GM18873 (cell line): ENCODE data around the gene NEMF.
"Not testable (repeated sequence)": the region's sequence is repeated elsewhere in the genome, so short reads cannot be mapped to it uniquely, and the experiment has no call there.

Experiments used
- ATAC-seq: cut with Tn5 transposase; IDR thresholded peaks from one replicate; pipeline ENCODE4 v1.9.1; 2021; ENCODE audit warnings: mild to moderate bottlenecking, moderate library complexity, moderate number of reproducible peaks; ENCODE audit not compliant: unreplicated experiment, low FRiP score

The NEMF gene

DNA sequence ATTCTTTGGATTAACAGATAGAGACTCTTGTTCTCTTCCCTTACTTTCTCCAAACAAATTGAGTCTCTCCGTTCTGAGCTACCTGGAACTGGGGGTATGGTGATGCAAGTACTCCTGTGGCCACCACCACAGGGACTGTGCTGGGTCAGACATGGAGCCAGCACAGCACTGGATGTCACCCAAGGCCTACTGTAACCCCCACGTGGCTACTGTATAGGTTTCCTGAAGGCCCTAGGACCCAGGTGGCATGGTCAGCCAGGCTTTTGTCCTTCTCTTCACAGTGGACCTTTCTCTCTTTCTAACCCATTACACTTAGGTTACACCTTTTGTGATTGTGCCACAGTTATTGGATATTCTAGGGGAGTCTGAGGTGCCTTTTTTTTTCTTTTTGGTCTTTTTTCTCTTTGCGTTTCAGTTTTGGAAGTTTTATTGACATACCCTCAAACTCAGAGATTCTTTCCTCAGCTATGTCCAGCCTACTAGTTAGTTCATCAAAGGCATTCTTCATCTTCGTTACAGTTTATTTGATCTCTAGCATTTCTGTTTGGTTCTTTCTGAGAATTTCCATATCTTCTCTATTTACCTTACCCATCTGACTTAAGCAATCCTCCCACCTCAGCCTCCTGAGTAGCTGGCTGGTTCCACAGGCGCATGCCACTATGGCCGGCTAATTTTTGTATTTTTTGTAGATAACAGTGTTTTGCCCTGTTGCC lies 90.6 kb downstream of the NEMF start:
- no peak for ATAC-seq

DNA sequence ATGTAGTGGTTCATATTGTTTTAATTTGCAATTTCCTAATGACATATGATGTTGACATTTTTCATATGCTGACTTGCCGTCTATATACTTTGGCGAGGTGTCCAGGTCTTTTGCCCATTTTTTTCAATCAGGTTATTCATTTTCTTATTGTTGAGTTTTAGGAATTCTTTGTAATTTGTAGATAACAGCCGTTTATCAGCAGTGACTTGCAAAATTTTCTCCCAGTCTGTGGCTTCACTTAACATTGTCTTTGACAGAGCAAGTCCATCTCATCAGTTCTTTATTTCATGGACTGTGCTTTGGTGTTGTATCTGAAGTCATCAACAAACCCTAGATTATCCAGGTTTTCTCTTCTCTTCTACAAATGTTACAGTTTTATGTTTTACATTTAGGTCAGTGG lies 97.2 kb downstream of the NEMF start:
- no peak for ATAC-seq

DNA sequence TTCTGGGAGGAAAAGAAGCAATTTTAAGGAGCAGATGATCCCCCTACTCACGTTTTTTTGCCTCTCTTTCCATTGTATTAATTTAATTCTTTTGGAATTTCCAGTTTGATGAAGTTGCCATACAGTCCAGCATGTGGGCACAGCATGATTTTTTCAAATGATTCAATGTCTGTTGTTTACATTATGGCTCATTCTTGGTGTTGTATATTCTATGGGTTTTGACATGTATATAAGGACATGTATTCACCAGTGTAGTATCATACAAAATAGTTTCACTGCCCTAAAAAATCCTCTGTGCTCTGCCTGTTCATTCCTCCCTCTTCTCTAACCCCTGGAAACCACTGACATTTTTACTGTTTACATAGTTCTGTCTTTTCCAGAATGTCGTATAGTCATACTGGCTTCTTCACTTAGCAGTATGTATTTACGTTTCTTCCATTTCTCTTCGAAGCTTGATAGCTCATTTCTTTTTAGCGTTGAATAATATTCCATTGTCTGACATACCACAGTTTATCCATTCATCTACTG lies 98.0 kb downstream of the NEMF start:
- ATAC-seq: no peak

DNA sequence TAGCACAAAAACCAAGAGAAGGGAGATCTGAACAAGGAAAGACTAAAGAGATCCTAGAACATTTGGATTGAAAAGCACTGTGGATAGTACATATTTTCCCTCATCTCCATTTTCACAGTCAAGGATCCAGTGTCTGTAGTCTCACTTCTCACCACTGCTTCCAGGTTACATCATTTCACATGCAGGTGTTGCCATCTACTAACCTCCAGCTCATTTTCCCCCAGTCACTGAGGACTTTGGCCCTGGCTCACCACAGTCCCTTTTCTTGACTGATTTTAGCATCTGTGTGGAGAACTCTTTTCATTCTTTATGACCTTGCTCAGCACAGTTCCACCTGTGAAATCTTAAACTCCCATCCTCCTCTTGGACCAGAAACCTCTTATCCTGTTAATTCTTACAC lies 106.1 kb downstream of the NEMF start:
- not testable (repeated sequence) for ATAC-seq

DNA sequence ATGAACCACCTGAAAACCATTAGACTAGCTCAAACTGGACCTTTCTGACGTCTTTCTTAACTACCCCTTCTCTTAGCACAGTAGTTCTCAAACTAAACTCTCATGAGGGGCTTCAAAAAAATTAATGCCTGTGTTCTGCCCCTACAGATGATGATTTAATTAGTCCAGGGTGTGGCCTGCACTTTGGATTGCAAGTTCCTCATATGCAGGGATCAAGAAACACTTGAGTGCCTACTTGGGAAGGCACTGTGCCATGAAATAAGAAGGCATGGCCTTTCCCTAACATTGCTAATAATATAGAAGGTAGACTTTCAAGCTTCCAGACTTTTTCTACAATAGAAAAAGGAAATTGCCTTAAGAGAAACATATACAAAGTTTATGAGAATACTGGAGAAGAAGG lies 107.4 kb downstream of the NEMF start:
- ATAC-seq: no peak

DNA sequence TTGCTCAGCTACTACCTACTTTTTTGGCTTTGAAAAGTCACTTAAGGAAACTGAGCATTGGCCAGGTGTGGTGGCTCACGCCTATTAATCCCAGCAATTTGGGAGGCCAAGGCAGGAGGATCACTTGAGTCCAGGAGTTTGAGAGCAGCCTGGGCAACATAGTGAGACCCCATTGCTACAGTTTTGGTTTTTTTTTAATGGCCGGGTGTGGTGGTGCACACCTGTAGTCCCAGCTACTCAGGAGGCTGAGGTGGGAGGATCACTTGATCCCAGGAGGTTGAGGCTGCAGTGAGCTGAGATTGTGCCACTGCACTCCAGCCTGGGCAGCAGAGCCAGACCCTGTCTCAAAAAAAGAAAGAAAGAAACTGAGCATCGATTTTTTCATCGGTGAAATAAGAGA lies 116.9 kb downstream of the NEMF start:
- ATAC-seq: not testable (repeated sequence)

DNA sequence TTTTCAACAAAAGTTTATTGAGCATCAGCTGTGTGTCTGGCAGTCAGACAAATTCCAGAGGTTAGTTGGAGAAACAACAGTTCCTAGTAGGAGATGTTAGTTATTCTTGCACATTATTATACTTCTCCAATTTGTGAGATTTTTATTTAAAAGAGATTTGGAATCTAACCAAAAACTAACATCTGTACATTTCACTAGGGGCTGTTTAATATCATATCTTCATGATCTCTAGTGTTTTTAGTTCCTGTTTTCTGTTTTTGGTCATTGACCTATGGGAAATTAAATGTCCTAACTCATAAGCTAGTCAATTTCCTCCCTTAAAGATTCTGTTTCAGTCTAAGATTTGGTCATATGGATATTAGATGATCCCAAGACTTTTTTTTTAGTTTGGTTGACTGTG lies 118.8 kb downstream of the NEMF start:
- no peak for ATAC-seq

DNA sequence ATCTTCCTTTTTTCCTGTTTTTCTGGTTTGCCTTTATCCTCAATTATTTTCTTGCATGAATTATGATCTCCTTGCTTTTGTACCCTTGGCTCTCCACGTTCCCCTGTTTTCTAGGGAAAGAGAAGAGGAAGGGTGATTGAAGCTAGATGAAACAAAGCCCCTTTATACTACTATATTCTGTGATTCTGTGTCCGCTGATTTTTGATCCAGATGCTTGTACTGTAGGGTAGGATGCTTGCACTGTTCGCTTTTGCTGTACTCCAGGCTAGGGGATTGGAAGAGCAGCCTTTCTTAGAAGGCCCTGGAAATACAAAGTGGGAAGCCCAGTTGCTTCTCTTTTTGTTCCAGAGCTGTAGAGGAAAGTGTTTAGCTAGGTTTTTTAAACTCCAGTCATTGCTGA lies 119.7 kb downstream of the NEMF start:
- no peak for ATAC-seq
